PC-9 (cell line): ENCODE measurements around the gene CTU2. TPM values are rescaled to one million over a fixed set of nuclear protein-coding genes. Genes with fewer than 3 reads are reported as not detected.

Experiments used
- BruUV-seq: library from RNA; stranded (reverse); fragments of 400-500 nt; replicated peaks from 2 replicates; lab custom pipeline; 2021; lab: Mats Ljungman, UMichigan
- CTCF ChIA-PET: fragments of 300-600 bp; sonication (Branson Sonifier 250); formaldehyde crosslinking; loops from one replicate; lab custom pipeline; 2022; ENCODE audit warnings: antibody characterized with exemption; lab: Charles Lee
- POLR2A ChIA-PET: fragments of 300-600 bp; sonication (Branson Sonifier 250); formaldehyde crosslinking; loops from one replicate; lab custom pipeline; 2022; ENCODE audit warnings: antibody characterized with exemption; ENCODE audit not compliant: unreplicated experiment; lab: Charles Lee
- DNase-seq, 2 experiments: peaks; one replicate each; pipeline versions ENCODE4 v3.0.0 to v3.0.0-alpha.2; 2015 to 2022; ENCODE audit warnings: mixed read lengths in 1 of 2
- H2AFZ ChIP-seq: fragments of 200-600 bp; sonication (generic); 2 replicates; pipeline ENCODE4 v1.8.1; 2017; ENCODE audit warnings: antibody characterized with exemption
- H3F3A ChIP-seq: fragments of 200-600 bp; sonication (generic); 2 replicates; pipeline ENCODE4 v1.8.1; 2017; ENCODE audit warnings: antibody characterized with exemption, mild to moderate bottlenecking, low read depth; ENCODE audit not compliant: insufficient read depth
- H3K27ac ChIP-seq: fragments of 200-600 bp; sonication (generic); 2 replicates; pipeline ENCODE4 v1.6.1; 2016; ENCODE audit warnings: mixed run types
- H3K27me3 ChIP-seq: fragments of 200-600 bp; sonication (generic); 2 replicates; pipeline ENCODE4 v1.6.1; 2016; ENCODE audit warnings: low read depth, mixed run types; ENCODE audit not compliant: insufficient read depth
- H3K36me3 ChIP-seq: fragments of 200-600 bp; sonication (generic); 2 replicates; pipeline ENCODE4 v1.6.1; 2016; ENCODE audit warnings: low read depth, mixed run types
- H3K4me1 ChIP-seq: fragments of 200-600 bp; sonication (generic); replicated peaks from 2 replicates; pipeline ENCODE4 v1.6.1; 2016; ENCODE audit warnings: mixed run types; ENCODE audit not compliant: insufficient read depth
- H3K4me2 ChIP-seq: fragments of 200-600 bp; sonication (generic); 2 replicates; pipeline ENCODE4 v1.6.1; 2017; ENCODE audit warnings: mixed run types
- H3K4me3 ChIP-seq: fragments of 200-600 bp; sonication (generic); 2 replicates; pipeline ENCODE4 v1.6.1; 2016; ENCODE audit warnings: mixed run types
- H3K79me2 ChIP-seq: fragments of 200-600 bp; sonication (generic); 2 replicates; pipeline ENCODE4 v1.6.1; 2017; ENCODE audit warnings: low read depth, mixed run types
- H3K9me2 ChIP-seq: fragments of 200-600 bp; sonication (generic); 2 replicates; pipeline ENCODE4 v1.8.1; 2017; ENCODE audit warnings: mild to moderate bottlenecking; ENCODE audit not compliant: insufficient read depth
- H3K9me3 ChIP-seq: fragments of 200-600 bp; sonication (generic); 2 replicates; pipeline ENCODE4 v1.8.1; 2016; ENCODE audit warnings: low read depth; ENCODE audit not compliant: insufficient read depth
- H4K20me1 ChIP-seq: fragments of 200-600 bp; sonication (generic); 2 replicates; pipeline ENCODE4 v1.8.1; 2017; ENCODE audit not compliant: insufficient read depth
- CTCF ChIP-seq: fragments of 200-600 bp; sonication (generic); conservative IDR thresholded peaks from 2 replicates; pipeline ENCODE4 v1.6.1; 2017; ENCODE audit warnings: mixed run types, antibody characterized with exemption, mild to moderate bottlenecking, moderate library complexity
- EZH2 ChIP-seq: fragments of 200-600 bp; sonication (generic); IDR thresholded peaks from 2 replicates; pipeline ENCODE4 v1.8.0; 2017; ENCODE audit warnings: antibody characterized with exemption, low read depth
- intact Hi-C: fragments of 100-400 bp; cut with micrococcal nuclease; formaldehyde crosslinking; loops from one replicate; pipeline ENCODE4 v1.10.0; 2022; ENCODE audit not compliant: unreplicated experiment
- total RNA-seq: library from RNA; stranded (reverse); gene quantifications from 2 replicates; pipeline ENCODE4 v1.2.3, GENCODE V29; 2021

Gene CTU2
- total RNA-seq, 1 experiment from 2014 or later = 20.0 TPM

- peaks cover 4% of the 10 kb centered on the region; the same call in 1 of the 2 replicates for H3K4me1 ChIP-seq
- no peak overlapping the region for H2AFZ ChIP-seq
- TF ChIP-seq CTCF = no peak
- no peak for TF ChIP-seq EZH2
- ChIA-PET CTCF (interaction anchor here (0.8 to 0.9 kb wide), 2 partner anchors 17 to 71 kb away, joined by 3 to 19 read pairs; no protein-coding TSS in a partner anchor), POLR2A (no interaction called here)
- H3K27ac ChIP-seq = no peak overlapping the region
- no peak overlapping the region for H3K4me3 ChIP-seq
- H4K20me1 ChIP-seq = peaks cover 19% of the 10 kb centered on the region
- H3K79me2 ChIP-seq = peaks cover 5% of the 10 kb centered on the region; the same call in 1 of the 2 replicates
- H3K9me2 ChIP-seq = no peaks in the 10 kb centered on the region
- no peaks in the 10 kb centered on the region for H3K9me3 ChIP-seq
- H3K4me2 ChIP-seq = no peak overlapping the region
- 0 out of 2 replicates have a peak, but pooled peaks cover 3% of the 10 kb centered on the region for H3K36me3 ChIP-seq
- H3F3A ChIP-seq = peaks cover 15% of the 10 kb centered on the region
- intact Hi-C loops = loop anchor here (2.0 to 5.0 kb wide), 3 partner anchors 24 to 429 kb away; partner anchors contain the start of gene CDT1
- no TSS peak for BruUV-seq
- no peak for DNase-seq
- no peaks in the 10 kb centered on the region for H3K27me3 ChIP-seq
These were observed 32.1 kb downstream of the CTU2 start for GRCh38 chr16:88738151-88739084.

- H4K20me1 ChIP-seq = peaks cover 29% of the 10 kb centered on the region
- peaks cover 16% of the 10 kb centered on the region for H3F3A ChIP-seq
- H3K36me3 ChIP-seq = 0 out of 2 replicates have a peak, but pooled peaks cover 3% of the 10 kb centered on the region
- no peaks in the 10 kb centered on the region for H3K9me2 ChIP-seq
- DNase-seq = no peak
- no peak overlapping the region for H3K27ac ChIP-seq
- peaks cover 5% of the 10 kb centered on the region; the same call in 1 of the 2 replicates for H3K4me1 ChIP-seq
- no peak for TF ChIP-seq EZH2
- TF ChIP-seq CTCF = no peak
- intact Hi-C loops = loop anchor here (2.0 to 5.0 kb wide), 3 partner anchors 23 to 428 kb away; partner anchors contain the start of gene CDT1
- H3K4me2 ChIP-seq = no peak overlapping the region
- H3K4me3 ChIP-seq = no peak overlapping the region
- no peaks in the 10 kb centered on the region for H3K27me3 ChIP-seq
- no TSS peak for BruUV-seq
- no peaks in the 10 kb centered on the region for H3K9me3 ChIP-seq
- no peak overlapping the region for H2AFZ ChIP-seq
- POLR2A ChIA-PET = no interaction called here
- H3K79me2 ChIP-seq = peaks cover 8% of the 10 kb centered on the region; the same call in 1 of the 2 replicates
- CTCF ChIA-PET = no interaction called here
These were observed 33.1 kb downstream of the CTU2 start for GRCh38 chr16:88739139-88739976.
